GM12801 (cell line): ENCODE data around the gene AGBL1.

Source experiments
- CTCF ChIP-seq: IDR thresholded peaks from one replicate; pipeline ENCODE4 v1.5.1; 2011; ENCODE audit warnings: control low read depth; ENCODE audit not compliant: insufficient read length; ENCODE audit errors: extremely low read depth

The AGBL1 gene

GRCh38 chr15:86121568-86122225 lies 42.0 kb downstream of the AGBL1 start:
- no peak for TF ChIP-seq CTCF

- no peak for TF ChIP-seq CTCF
Measured at GRCh38 chr15:86125775-86126174, 46.1 kb downstream of the AGBL1 start.

GRCh38 chr15:86127547-86127946 lies 47.9 kb downstream of the AGBL1 start:
- TF ChIP-seq CTCF, result no peak

DNA sequence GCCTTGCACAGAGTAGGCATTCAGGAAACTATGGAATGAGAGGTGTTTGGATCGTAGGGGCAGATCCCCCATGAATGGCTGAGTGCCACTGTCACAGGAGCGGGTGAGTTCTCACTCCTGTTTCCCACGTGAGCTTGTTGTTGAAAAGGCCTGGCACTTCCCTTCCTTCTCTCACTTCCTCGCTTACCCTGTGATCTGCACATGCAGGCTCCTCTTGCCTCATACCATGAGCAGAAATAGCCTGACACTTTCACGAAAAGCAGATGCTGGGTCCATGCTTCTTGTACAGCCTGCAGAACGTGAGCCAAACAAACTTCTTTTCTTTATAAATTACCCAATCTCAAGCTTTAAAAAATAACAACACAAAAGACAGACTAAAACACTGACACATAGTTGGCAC lies 55.4 kb downstream of the AGBL1 start:
- TF ChIP-seq CTCF, result no peak

DNA sequence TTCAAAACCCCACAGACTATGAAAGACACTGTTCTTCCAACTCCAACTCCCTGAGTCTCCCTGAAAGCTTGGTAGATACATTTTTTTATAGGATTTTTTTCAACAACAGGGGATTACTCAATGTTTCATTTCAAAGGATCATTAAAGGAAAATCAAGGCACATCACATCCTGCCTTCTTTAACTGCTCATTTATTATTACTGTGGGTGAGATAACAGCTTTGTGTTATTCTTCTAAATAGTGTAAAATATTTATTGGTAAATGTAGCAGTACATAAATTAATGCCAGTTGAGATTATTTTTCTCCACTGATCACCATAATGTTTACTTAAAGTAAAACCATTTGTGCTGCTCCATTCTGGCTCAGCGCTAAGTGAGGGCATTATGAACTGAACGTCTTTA lies 57.2 kb downstream of the AGBL1 start:
- TF ChIP-seq CTCF, result no peak

GRCh38 chr15:86138798-86139197 lies 59.1 kb downstream of the AGBL1 start:
- no peak for TF ChIP-seq CTCF

DNA sequence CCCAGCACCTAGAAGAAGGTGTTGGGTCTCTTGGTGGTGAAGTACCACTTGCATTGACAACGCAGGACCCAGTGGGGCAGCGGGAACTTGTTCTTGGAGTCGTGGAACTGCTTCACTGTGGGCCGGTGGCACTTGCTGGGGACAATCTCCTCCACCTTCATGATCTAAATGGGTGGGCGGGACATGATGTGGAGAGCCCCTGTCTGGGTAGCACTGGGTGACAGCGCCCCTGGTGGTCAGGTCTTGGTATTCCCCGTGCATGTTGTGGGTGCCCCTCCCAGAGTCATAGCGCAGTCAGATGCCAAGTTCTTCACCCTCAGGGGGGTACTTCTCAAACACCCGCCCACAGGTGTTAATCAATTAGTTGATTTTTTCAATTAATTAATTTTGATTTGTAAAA lies 60.2 kb downstream of the AGBL1 start:
- TF ChIP-seq CTCF, result no peak
